Activated CD4-positive, alpha-beta T cell treated with anti-CD3 and anti-CD28 coated beads for 48 hours (primary cell): ENCODE data around the gene PHKG2.

ENCODE experiments used
- DNase-seq: peaks from one replicate; pipeline ENCODE4 v3.0.0-alpha.2; 2020

PHKG2 gene

GRCh38 chr16:30728899-30729672, 19.1 kb upstream of the PHKG2 start:
- no peak for DNase-seq

- DNase-seq = no peak
Measured at GRCh38 chr16:30731411-30731810, 16.8 kb upstream of the PHKG2 start.

- DNase-seq = no peak
Measured at GRCh38 chr16:30736995-30737793, 11.0 kb upstream of the PHKG2 start.

GRCh38 chr16:30737794-30738648, 10.2 kb upstream of the PHKG2 start:
- DNase-seq = no peak

- DNase-seq = no peak
Measured at GRCh38 chr16:30738984-30739951, 9.0 kb upstream of the PHKG2 start.

- DNase-seq = no peak
Measured at GRCh38 chr16:30740364-30741251, 7.6 kb upstream of the PHKG2 start.

- no peak for DNase-seq
Measured at GRCh38 chr16:30741461-30741914, 6.7 kb upstream of the PHKG2 start.

- DNase-seq = no peak
Measured at GRCh38 chr16:30743716-30744115, 4.5 kb upstream of the PHKG2 start.

GRCh38 chr16:30744183-30744582, 4.0 kb upstream of the PHKG2 start:
- DNase-seq = no peak

- DNase-seq = no peak
Measured at GRCh38 chr16:30745082-30745481, 3.1 kb upstream of the PHKG2 start.

GRCh38 chr16:30746638-30747175, 1.5 kb upstream of the PHKG2 start:
- DNase-seq = no peak

- DNase-seq = no peak
Measured at GRCh38 chr16:30747331-30747730, 894 bp upstream of the PHKG2 start.

GRCh38 chr16:30748634-30749445, 615 bp downstream of the PHKG2 start:
- peak; percentile 43 for DNase-seq

GRCh38 chr16:30750201-30750600, 2.0 kb downstream of the PHKG2 start:
- DNase-seq = no peak

- no peak for DNase-seq
Measured at GRCh38 chr16:30750876-30751465, 2.7 kb downstream of the PHKG2 start.

GRCh38 chr16:30753596-30753995, 5.4 kb downstream of the PHKG2 start:
- no peak for DNase-seq

GRCh38 chr16:30755955-30756780, 7.9 kb downstream of the PHKG2 start:
- DNase-seq = no peak

GRCh38 chr16:30756781-30757100, 8.5 kb downstream of the PHKG2 start:
- DNase-seq = no peak

GRCh38 chr16:30757316-30757715, 9.1 kb downstream of the PHKG2 start:
- DNase-seq = no peak
